NCI-H345 treated with DMSO at 0.1 percent for 48 hours (cell line): ENCODE measurements around the gene WAS.
"Not testable (repeated sequence)": the region's sequence is repeated elsewhere in the genome, so short reads cannot be mapped to it uniquely, and the experiment has no call there.

Experiments used
- DNase-seq: peaks from one replicate; lab custom pipeline; 2025; ENCODE audit not compliant: unreplicated experiment; lab: John Stamatoyannopoulos, UW

WAS gene

DNA sequence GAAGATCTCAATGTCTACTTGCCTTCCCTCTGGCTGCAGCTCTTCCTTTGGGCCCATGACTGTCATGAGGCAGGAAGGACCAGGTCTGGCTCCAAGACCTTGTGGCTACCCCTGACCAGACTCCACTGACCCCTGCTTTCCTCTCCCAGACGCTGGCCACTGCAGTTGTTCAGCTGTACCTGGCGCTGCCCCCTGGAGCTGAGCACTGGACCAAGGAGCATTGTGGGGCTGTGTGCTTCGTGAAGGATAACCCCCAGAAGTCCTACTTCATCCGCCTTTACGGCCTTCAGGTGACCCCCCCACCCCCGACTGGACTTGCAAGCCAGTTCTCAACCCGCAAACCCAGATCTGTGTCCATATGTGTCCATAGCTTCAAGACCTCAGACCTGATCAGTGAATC lies 535 bp downstream of the WAS start:
- no peak for DNase-seq

- DNase-seq = no peak
Observed at GRCh38 chrX:48685416-48685815, 1.8 kb downstream of the WAS start.

DNA sequence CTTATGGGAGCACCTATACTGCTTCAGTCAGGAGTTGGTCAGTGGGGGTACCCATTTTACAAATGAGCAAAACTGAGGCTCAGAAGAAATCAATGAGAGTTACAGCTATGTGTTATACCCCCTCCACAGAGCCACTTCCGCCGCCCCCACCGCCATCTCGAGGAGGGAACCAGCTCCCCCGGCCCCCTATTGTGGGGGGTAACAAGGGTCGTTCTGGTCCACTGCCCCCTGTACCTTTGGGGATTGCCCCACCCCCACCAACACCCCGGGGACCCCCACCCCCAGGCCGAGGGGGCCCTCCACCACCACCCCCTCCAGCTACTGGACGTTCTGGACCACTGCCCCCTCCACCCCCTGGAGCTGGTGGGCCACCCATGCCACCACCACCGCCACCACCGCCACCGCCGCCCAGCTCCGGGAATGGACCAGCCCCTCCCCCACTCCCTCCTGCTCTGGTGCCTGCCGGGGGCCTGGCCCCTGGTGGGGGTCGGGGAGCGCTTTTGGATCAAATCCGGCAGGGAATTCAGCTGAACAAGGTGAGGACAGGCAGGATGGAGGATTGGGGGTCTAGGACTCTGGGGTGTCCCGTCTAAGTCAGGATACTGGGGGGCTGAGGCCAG lies 5.0 kb downstream of the WAS start:
- DNase-seq = no peak

DNA sequence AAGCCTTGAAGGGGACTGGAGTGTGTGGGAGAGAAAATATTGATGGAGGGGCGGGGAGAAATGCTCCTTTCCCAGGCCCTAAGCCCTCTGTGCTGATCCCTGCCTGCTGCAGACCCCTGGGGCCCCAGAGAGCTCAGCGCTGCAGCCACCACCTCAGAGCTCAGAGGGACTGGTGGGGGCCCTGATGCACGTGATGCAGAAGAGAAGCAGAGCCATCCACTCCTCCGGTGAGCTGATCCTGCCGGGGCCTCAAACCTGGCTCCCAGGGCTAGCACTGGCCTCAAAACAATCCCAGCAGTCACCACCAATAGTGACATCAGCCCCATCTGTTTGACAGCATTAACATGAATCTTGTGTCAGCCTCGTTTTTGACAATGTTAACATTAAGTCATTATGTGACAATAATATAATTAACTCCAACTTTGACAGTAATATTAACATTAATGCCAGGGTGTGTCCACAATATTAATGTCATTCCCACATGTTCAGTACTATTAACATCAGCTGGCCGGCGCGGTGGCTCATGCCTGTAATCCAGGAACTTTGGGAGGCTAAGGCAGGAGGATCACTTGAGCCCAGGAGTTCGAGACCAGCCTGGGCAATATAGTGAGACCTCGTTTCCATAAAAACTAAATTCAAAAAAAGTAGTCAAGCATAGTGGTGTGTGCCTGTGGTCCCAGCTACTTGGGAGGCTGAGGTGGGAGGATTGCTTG lies 5.8 kb downstream of the WAS start:
- no peak for DNase-seq

- DNase-seq = not testable (repeated sequence)
Observed at GRCh38 chrX:48691746-48692145, 8.1 kb downstream of the WAS start.

GRCh38 chrX:48694776-48695533 lies 11.4 kb downstream of the WAS start:
- no peak for DNase-seq

GRCh38 chrX:48695534-48695896 lies 11.9 kb downstream of the WAS start:
- no peak for DNase-seq

DNA sequence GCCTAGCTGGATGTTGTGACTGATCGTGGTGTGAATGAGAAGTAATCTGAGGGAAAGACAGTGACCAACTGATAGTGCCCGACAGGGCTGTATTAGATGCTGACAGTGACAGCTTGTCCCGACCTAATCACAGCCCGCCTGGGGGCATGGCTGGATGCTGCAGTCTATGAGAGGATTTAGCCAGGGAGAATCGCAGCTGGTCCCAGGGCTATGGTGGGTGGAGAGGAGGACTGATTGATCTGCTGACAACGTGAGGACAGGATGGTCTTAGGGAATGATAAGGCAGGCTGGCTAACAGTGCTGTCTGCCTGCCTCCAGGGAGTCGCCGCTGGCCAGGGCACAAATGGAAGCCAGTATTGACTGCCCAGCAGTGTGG lies 12.3 kb downstream of the WAS start:
- DNase-seq = no peak

DNA sequence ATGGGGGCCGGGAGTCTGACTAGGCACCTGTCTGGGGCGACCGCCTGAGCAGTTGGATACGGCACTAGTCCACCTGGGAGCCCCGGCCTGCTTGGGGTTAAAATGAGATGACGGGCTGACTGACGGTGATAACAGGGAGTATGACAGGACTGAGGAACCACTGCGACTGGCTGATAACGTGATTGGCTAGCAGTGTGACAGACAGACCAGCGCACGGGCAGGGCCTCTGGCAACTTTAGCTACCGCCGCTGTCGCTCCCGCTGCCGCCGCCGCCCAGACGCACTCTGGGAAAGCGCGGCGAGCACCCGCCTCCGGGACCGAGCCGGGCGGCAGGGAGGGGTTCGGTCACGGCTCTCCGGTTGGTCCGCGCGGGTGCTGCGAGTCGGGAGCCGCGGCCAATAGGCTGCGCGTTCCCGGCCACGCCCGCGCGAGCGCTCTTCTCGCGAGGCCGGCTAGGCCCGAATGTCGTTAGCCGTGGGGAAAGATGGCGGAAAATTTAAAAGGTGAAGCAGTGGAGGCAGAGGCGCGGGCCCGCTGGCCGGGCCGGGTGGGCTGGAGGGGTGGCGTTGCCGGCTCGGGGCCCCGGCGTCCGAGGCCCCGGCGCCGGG lies 12.8 kb downstream of the WAS start, which contains the start of gene SUV39H1:
Gene SUV39H1, plus strand, starts transcription at position 434 of the 608 bp plus-strand sequence. Its CDS starts 51 bp downstream, at position 485.
- DNase-seq = peak; percentile 66

- DNase-seq = no peak
Observed at GRCh38 chrX:48696909-48697727, 13.5 kb downstream of the WAS start.

- no peak for DNase-seq
Observed at GRCh38 chrX:48698306-48698705, 14.7 kb downstream of the WAS start.

- no peak for DNase-seq
Observed at GRCh38 chrX:48700246-48700645, 16.6 kb downstream of the WAS start.

GRCh38 chrX:48700951-48701653 lies 17.5 kb downstream of the WAS start:
- no peak for DNase-seq

GRCh38 chrX:48702032-48702431 lies 18.4 kb downstream of the WAS start:
- DNase-seq = no peak

DNA sequence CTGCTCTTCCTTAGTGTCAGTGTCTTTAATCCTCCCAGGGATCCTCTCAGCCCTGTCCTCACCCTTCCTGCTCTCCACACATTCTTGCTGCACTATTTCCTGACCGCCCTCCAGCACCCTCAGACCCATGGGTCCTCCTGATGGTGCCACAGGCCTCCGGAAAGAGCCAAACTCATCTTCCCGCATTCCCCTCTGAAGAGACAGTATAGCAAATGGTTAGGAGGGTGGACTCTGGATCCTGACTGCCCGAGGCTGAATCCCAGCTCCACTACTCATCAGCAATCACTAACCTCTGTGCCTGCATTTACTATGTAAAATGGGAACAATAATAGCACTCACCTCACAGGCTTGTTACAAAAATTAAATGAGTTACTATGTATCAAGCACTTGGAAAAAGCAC lies 19.1 kb downstream of the WAS start:
- DNase-seq = no peak

GRCh38 chrX:48703228-48703627 lies 19.6 kb downstream of the WAS start:
- DNase-seq = no peak

GRCh38 chrX:48703642-48704481 lies 20.3 kb downstream of the WAS start:
- no peak for DNase-seq

GRCh38 chrX:48705871-48706270 lies 22.3 kb downstream of the WAS start:
- DNase-seq = no peak

DNA sequence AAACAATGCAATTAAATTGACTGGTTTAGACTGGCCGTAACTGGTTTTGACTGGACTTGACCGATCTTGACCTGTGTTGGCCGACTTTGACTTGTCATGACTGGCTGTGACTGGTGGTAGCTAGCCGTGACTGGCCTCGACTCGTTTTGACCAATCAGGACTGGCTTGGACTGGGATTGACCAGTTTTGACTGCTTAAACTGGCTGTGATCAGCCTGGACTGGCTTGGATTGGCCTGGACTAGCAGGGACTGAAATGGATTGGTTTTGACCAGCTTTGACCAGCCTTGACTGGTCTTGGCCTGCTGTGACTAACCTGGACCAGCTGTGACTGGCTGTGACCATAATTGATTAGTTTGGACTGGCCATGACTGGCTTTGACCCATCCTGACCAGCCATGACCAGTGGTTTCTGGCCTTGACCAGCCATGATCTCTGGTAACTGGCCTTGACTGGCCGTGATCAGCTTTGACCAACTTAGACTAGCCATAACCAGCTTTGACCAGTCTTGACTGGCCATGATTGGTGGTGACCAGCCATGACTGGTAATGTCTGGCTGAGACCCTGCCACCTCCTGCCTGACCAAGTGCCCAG lies 26.0 kb downstream of the WAS start:
- DNase-seq = no peak
